ENCODE measurements around the gene RGS6. TPM values are rescaled to one million over a fixed set of nuclear protein-coding genes. Genes with fewer than 3 reads are reported as not detected.

RGS6 gene
- total and polyA plus RNA-seq, 8 donors, result 0.12 to 4.1 (median 2.8) TPM

DNA sequence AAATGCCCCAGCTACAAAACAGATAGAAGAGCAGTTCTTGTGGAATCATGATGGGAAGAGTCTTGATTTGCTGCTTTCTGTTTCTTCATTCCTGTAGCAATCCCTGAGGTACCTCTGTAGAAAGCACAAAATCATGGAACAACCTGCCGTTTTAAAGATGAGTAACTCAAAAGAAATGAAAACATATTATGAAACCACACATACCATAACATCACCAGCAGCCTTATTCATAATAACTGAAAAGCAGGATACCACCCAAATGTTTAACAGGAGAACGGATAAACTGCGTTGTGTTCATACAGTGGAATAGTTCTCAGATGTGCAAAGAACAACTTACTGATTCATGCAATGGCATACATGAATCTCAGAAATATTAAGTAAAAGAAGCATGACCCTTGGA, 188.1 kb downstream of the RGS6 start:
- intact Hi-C loops (cut with DNase I), result no loop called here
- H3K36me3 ChIP-seq, result no peaks in the 10 kb centered on the region
- ATAC-seq, result no peak

DNA sequence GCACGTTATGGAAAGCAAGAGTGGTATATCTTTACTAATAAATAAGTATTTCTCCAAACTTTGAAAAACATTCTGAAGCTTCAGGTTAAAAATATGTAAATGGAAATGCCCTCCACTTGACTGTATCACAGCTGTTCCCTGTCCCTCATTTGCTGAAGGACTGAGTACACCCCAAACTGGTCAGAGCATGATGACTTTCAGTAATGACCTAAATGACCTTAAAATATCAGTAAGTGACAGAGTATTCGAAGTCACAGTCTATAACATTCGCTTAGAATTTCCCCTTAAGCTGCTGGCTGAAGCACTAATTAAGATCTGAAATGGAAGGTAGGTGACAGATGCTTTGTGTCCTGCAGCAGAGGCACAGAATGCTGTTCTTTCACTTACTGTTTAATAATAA, 191.5 kb downstream of the RGS6 start:
- ATAC-seq (no peak), DNase-seq (no peak)
- Histone ChIP-seq H3K9me3 (no peaks in the 10 kb centered on the region), H3K4me3 (no peak overlapping the region), H3K4me1 (peaks cover 0 to 4% of the 10 kb centered on the region in 2 donors), H3K27ac (no peak overlapping the region), H3K36me3 (no peaks in the 10 kb centered on the region), H3K27me3 (no peaks in the 10 kb centered on the region)
- TF ChIP-seq, protein P1, sequence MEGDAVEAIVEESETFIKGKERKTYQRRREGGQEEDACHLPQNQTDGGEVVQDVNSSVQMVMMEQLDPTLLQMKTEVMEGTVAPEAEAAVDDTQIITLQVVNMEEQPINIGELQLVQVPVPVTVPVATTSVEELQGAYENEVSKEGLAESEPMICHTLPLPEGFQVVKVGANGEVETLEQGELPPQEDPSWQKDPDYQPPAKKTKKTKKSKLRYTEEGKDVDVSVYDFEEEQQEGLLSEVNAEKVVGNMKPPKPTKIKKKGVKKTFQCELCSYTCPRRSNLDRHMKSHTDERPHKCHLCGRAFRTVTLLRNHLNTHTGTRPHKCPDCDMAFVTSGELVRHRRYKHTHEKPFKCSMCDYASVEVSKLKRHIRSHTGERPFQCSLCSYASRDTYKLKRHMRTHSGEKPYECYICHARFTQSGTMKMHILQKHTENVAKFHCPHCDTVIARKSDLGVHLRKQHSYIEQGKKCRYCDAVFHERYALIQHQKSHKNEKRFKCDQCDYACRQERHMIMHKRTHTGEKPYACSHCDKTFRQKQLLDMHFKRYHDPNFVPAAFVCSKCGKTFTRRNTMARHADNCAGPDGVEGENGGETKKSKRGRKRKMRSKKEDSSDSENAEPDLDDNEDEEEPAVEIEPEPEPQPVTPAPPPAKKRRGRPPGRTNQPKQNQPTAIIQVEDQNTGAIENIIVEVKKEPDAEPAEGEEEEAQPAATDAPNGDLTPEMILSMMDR (IDR thresholded peaks at IDR 0.05), result no peak
- intact Hi-C loops (cut with DNase I), result no loop called here

More for the DNA sequence above, 188.1 kb downstream of the RGS6 start:
- TF ChIP-seq, protein P1 (IDR thresholded peaks at IDR 0.05), result no peak
- H3K27ac ChIP-seq, result no peak overlapping the region
- no peaks in the 10 kb centered on the region for H3K27me3 ChIP-seq
- H3K4me1 ChIP-seq, result no peaks in the 10 kb centered on the region
- H3K9me3 ChIP-seq, result no peaks in the 10 kb centered on the region
- no peak overlapping the region for H3K4me3 ChIP-seq
- DNase-seq, result no peak

DNA sequence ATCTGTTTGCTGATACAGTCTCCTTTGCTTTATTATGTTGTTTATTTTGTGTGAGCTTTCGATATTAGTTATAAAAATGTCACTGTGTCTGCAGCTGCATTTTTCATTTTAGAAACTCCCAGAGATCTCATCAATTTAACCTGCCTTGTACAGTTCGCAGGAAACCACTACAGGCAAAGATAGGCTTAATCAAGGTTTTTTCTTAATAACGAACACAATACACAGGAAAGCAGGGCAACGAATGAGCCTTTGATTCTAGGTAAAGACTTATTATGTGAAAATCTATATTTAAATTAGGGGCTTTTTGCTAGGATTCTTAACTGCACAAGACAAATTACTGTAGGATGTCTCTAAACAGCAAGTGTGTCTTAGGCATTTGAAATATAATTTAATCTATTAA, 191.9 kb downstream of the RGS6 start:
- H3K27me3 ChIP-seq, result no peaks in the 10 kb centered on the region
- DNase-seq (no peak), ATAC-seq (no peak)
- H3K27ac ChIP-seq, result no peak overlapping the region
- TF ChIP-seq, protein P1 (IDR thresholded peaks at IDR 0.05), result no peak
- intact Hi-C loops (cut with DNase I), result no loop called here
- H3K4me3 ChIP-seq, result no peak overlapping the region
- no peaks in the 10 kb centered on the region for H3K36me3 ChIP-seq
- H3K4me1 ChIP-seq, result peaks cover 0 to 7% of the 10 kb centered on the region in 2 donors
- H3K9me3 ChIP-seq, result no peaks in the 10 kb centered on the region

DNA sequence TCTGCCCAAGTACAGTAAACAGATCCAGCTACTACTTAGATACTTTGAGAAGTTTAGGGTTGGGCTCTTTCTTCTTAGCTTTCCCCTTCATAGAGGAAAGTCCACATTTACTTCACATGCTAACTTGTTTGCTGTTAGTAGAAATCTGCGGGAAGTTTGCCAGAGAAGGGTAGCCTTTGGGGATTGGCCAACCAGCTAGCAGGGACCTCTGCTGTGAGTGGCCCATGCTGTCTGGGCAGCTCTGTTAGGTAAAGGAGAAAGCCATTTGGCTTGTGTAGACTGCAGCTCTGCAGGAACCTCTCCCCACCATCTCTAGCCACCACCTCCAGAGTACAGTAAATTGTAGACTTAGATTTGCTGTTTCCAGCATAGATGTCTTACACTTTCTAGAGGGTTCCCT, 193.9 kb downstream of the RGS6 start:
- ATAC-seq, result no peak

DNA sequence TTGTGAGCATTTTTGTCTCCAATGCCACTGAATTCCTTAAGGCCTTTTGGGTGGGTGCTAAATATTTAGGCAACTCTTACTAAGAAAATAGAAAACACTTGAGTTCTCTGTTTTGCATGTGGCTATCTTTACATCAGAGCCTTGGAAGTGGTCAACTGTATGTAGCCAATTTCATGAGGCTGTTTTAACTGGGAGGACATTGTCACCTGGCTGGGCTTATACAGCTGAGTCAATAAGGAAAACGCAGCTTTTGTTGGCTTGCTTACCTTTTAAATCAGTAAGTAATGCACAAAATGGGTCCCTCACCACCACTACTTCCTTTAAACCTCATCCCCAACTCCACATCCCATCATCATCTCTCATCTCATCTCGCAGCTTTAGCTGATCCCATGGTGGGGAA, 194.3 kb downstream of the RGS6 start:
- ATAC-seq (no peak), DNase-seq (no peak)
- Histone ChIP-seq H3K9me3 (no peaks in the 10 kb centered on the region), H3K27ac (no peak overlapping the region), H3K4me1 (peaks cover 0 to 7% of the 10 kb centered on the region in 2 donors), H3K4me3 (no peak overlapping the region), H3K36me3 (no peaks in the 10 kb centered on the region), H3K27me3 (no peaks in the 10 kb centered on the region)
- TF ChIP-seq, protein P1 (IDR thresholded peaks at IDR 0.05), result no peak
- intact Hi-C loops (cut with DNase I), result no loop called here

More for the DNA sequence above, 193.9 kb downstream of the RGS6 start:
- H3K4me1 ChIP-seq, result peaks cover 0 to 7% of the 10 kb centered on the region in 2 donors
- no peaks in the 10 kb centered on the region for H3K9me3 ChIP-seq
- H3K27ac ChIP-seq, result no peak overlapping the region
- no peaks in the 10 kb centered on the region for H3K27me3 ChIP-seq
- H3K4me3 ChIP-seq, result no peak overlapping the region
- no peak for DNase-seq
- TF ChIP-seq, protein P1 (IDR thresholded peaks at IDR 0.05), result no peak
- intact Hi-C loops (cut with DNase I), result no loop called here
- no peaks in the 10 kb centered on the region for H3K36me3 ChIP-seq

All from left lung (tissue), 10 donors.